NB4 (cell line): Measurements from ENCODE around the gene EXOC3.

Experiments used
- DNase-seq: peaks from one replicate; pipeline ENCODE4 v3.0.0; 2010; ENCODE audit warnings: low read depth
- H3K4me3 ChIP-seq: one replicate; pipeline ENCODE4 v1.5.1; 2011; ENCODE audit warnings: mild to moderate bottlenecking, low read depth, low read length, moderate library complexity
- MAX ChIP-seq: IDR thresholded peaks from 2 replicates; pipeline ENCODE4 v1.6.1; 2011; ENCODE audit warnings: low read depth, low read length
- MYC ChIP-seq: IDR thresholded peaks from 2 replicates; pipeline ENCODE4 v1.6.1; 2011; ENCODE audit warnings: low read depth, low read length
- POLR2A ChIP-seq: IDR thresholded peaks from 2 replicates; pipeline ENCODE4 v1.6.1; 2011; ENCODE audit warnings: mild to moderate bottlenecking; ENCODE audit not compliant: insufficient read length; ENCODE audit errors: extremely low read depth
- TF ChIP-seq, protein P1 (sequence below): IDR thresholded peaks from one replicate; pipeline ENCODE4 v1.5.1; 2012; ENCODE audit warnings: low read depth, low read length

Gene EXOC3

DNA sequence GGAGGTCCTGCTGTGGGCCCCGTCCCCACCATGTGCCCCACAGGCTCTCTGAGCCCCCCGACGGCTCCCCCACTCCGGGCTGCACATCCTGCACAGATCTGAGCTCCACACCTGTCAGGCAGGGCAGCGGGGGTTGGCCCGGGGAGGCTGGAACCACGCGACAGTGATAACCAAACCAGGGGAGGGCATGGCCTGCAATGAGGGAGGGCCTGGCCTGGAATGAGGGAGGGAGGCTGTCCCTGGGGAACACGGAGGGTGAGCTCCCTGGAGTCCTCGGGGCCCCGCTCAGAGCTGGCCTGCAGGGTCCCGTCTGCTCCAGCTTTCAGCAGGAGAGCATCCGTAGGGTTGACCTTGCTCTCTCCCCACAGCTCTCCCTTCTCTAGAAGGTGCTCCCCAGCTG lies 50.8 kb downstream of the EXOC3 start:
- no peak overlapping the region for H3K4me3 ChIP-seq
- DNase-seq: peak; percentile 32
- TF ChIP-seq POLR2A (no peak), MYC (no peak), MAX (no peak)
- TF ChIP-seq, protein P1, sequence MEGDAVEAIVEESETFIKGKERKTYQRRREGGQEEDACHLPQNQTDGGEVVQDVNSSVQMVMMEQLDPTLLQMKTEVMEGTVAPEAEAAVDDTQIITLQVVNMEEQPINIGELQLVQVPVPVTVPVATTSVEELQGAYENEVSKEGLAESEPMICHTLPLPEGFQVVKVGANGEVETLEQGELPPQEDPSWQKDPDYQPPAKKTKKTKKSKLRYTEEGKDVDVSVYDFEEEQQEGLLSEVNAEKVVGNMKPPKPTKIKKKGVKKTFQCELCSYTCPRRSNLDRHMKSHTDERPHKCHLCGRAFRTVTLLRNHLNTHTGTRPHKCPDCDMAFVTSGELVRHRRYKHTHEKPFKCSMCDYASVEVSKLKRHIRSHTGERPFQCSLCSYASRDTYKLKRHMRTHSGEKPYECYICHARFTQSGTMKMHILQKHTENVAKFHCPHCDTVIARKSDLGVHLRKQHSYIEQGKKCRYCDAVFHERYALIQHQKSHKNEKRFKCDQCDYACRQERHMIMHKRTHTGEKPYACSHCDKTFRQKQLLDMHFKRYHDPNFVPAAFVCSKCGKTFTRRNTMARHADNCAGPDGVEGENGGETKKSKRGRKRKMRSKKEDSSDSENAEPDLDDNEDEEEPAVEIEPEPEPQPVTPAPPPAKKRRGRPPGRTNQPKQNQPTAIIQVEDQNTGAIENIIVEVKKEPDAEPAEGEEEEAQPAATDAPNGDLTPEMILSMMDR: no peak

DNA sequence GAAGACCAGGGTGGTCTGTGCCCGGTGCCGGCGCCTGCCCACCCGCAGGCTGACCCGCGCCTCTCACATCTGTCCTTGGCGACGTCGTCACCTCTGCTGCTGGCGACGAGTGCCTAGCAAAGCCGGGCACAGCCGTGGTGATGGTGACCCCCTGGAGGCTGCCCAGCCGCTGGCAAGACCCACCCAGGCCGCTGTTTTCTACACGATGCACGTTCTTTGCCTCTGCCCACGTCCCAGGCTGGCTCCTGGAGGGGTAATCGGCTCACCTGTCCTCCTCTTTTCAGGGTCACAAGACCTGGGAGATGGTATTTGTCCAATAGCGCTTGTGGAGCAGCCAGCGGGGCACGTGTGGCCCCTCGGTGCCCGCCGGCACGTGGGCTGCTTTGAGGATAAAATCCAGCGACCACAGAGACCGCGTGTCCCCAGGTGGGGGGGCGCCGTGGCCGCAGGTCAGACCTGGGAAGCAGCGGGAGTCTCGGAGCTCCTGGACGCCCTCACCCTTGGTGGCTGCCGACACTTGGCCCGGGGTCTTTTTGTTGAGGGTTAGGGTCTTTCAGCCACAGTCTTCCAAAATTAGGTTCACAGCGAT lies 51.8 kb downstream of the EXOC3 start:
- no peak overlapping the region for H3K4me3 ChIP-seq
- TF ChIP-seq MYC: no peak
- TF ChIP-seq POLR2A: no peak
- no peak for TF ChIP-seq MAX
- TF ChIP-seq, protein P1: no peak
- DNase-seq: no peak

DNA sequence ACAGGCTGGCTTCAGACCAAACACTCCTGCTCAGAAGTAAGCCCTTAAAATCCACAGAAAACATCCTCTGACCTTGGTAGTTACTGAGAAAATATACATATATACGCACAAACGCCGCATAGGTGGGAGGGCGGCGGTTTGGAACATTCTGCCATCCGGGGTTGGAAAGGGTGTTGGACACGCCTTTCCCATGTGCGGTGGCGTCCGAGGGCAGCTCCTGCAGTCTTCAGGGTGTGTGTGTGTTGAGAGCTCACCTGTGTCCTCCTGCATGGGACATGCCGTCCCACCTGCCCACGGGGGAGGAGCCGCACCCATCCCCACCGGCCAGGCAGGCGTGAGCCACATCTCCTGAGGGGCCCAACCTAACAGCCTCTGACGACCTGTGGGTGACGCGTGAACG lies 53.1 kb downstream of the EXOC3 start:
- H3K4me3 ChIP-seq: no peak overlapping the region
- no peak for TF ChIP-seq MAX
- no peak for TF ChIP-seq POLR2A
- TF ChIP-seq MYC: no peak
- TF ChIP-seq, protein P1: no peak
- DNase-seq: no peak

GRCh38 chr5:497090-497700 lies 54.2 kb downstream of the EXOC3 start:
- DNase-seq: no peak
- no peak overlapping the region for H3K4me3 ChIP-seq
- TF ChIP-seq POLR2A: no peak
- TF ChIP-seq, protein P1: no peak
- TF ChIP-seq MAX: no peak
- no peak for TF ChIP-seq MYC

DNA sequence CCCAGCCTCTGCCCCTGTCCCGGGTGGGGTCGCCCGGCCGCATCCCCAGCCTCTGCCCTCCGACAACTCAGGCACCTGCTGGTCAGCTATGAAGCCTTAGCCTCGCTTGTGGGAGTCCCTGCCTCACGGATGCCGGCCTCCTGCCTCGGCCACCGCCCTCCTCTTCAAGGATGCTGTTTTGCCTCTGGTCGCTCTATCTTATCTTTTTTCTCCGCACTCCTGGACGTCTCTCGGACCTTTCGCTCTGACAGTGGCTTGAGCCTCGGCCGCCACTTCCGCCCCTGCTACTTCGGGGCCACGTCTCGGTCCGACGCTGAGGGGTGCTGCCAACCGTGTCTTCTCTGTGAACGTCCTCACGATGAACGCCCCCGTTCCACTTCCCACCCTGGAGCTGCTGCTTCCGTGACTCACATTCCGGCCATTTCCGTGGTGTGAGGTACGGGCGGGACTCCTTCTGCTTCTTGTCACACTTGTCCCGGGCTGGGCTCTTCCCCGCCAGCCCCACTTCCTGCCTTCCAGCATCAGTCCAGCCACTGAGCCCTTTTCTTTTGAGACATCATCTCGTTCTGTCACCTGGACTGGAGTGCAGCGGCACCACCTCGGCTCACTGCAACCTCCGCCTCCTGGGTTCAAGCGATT lies 55.0 kb downstream of the EXOC3 start:
- DNase-seq: no peak
- H3K4me3 ChIP-seq: no peak overlapping the region
- no peak for TF ChIP-seq MAX
- no peak for TF ChIP-seq MYC
